SK-MEL-5 (cell line): ENCODE measurements around the gene SH3TC2. TPM values are rescaled to one million over a fixed set of nuclear protein-coding genes. Genes with fewer than 3 reads are reported as not detected.

Source experiments
- DNase-seq: peaks from one replicate; pipeline ENCODE4 v3.0.0-alpha.2; 2016; ENCODE audit warnings: low read depth, low spot score
- in situ Hi-C: cut with HindIII; loops from 2 replicates; pipeline ENCODE4 v1.10.0; 2016; ENCODE audit warnings: low sequenced_read_pairs, high pct_unique_total_duplicates, low pct_unique_long_range_greater_than_20kb
- total RNA-seq: library from RNA; depleted of rRNA; stranded (reverse); fragments of >200 nt; shearing (Covaris generic); gene quantifications from 2 replicates; pipeline ENCODE4 v1.2.3, GENCODE V29; 2014

Gene SH3TC2
- total RNA-seq, 1 experiment from 2014 or later, result 21.8 TPM

DNA sequence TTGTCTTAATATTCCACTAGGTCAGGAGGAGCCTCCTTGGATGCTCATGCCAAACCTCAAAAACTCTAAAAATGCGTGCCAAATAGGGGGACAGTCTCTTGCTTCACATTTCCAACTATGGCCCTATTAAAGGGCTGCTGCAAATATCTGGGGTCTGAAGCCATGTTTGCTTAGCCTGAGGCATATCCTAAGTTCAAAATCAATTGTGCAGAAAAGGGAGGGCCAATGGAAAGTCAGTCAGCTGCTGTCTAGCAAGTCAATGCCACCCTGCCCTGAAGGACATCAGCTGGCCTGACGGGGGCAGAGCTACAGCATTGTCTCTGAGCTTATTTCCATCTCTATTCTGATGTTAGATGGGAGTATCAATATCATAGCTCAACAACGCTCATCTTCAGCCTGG is 93.6 kb downstream of the SH3TC2 start:
- in situ Hi-C loops, result no loop called here
- no peak for DNase-seq

DNA sequence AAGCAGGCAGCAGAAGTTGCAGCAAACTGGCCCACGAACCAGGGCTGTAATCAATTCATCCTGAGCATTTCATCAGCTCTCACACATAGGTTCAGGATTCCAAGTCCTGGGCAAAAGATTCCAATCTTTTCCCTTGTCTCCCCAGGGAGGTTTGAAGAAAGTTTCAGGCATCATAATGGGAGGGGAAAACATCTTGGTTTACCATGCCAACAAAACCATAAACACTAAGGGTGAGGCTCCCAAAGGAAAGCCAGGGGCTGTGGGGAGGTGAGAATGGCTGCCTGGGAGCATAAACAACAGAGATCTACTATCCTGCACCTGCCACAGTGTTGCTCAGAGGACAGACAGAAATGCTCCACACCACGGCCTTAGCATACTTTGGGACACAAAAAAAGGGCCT is 94.6 kb downstream of the SH3TC2 start:
- no peak for DNase-seq
- in situ Hi-C loops, result no loop called here

DNA sequence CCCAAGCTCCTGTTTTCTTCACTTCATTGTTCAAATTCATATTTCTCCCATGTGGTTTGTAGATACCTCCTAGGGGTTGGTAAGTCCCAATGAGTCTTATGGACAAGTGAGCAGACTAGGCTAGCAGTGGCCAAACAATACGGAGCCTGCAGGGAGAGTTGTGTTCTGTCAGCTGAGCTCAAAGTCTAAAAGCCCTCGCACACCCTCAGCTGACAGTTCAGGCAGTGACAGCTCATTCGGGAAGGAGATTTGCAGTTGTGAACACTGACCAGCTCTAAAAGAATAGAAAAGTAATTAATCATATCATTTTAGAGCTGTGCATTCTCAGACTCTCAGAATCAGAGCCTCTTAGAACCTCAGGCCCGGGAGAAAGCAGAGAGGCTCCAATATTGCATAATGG is 95.1 kb downstream of the SH3TC2 start:
- DNase-seq, result no peak
- in situ Hi-C loops, result no loop called here

DNA sequence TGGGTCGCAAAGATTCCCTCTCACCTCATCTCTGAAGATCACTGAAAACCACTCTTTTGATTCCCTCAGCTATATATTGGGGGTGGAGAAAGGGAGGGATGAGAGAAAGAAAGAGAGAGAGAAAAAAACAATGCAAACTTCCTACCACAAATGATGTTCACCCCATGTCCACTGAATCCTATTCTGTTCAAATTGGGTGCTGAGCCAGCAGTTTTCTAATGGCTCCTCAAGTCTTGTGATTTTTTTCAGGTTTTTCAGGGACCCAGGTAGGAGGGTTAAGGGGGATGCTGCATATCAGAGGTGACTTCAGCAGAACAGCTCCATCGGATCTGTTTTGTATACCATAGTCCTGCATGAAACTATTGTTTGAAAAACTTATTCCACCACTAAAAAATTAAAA is 95.9 kb downstream of the SH3TC2 start:
- no peak for DNase-seq
- in situ Hi-C loops, result no loop called here

DNA sequence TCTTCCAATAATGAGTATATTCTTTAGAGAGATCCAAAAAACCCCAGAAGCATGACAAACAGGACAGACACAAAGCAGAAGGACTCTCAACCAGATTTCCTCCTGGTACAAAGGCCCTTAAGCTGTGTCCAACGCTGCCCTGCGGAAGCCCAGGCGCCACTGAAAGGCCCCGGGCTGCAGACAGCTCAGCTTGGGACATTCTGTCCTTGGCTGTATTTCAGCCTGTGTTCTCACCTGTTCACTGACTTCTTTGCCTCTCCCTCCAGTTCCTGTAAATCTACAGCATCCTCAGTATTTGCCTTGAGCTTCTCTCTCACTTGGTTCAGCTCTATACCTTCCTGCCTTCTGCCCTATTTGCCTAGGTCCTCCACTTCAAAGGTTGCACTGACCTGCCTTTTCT is 96.5 kb downstream of the SH3TC2 start:
- in situ Hi-C loops, result no loop called here
- no peak for DNase-seq

DNA sequence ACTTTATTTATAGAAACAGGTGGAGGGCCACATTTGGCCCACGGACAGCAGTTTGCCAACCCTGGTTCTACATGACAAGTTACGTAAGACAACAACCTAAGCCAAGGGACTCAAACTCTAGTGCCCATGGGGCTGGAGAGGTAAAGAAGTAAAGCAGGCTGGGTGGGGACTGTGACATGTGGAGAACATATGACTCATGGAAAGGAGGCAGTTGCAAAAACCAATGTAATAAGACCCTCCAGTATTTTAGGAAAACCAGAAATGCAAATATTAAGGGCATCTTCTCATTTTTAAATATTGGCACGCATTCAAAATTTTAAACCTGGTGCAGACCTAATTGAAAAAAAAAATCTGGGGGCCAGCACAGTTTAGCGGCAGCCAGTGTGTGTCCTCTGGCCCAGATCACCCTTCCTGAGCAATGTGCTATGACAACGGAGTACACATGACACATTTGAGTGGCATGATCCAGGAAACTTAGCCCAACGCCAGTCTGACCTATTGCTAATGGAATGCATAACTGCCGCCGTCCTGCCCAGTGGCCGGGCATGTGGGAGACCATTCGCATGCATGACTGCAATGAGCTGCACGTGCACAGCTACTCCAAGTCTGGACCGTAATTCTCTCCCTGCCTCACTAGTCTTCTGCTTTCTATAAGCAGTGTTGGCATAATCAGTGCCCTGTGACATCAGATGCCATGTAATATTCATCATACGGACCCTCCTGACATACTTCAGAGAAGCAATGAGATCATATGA is 97.2 kb downstream of the SH3TC2 start:
- in situ Hi-C loops, result no loop called here
- DNase-seq, result peak; percentile 57

DNA sequence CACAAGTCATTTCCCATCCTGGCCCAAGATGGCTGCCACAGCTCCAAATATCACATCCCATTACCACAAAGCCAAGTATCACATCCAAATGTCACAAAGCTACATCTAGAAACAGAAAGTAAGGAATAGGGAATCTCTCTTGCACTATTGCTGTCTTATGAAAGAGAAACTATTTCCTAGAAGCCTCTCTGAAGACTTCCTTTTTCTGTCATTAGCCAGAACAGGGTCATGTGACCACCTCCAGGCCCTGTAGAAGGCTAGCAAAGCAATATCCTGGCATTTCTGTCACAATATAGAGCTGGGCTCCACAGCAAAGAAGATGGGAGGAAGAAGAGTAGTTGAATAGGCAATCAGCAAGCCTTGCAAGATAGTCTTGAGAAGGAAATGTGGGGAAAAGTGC is 99.2 kb downstream of the SH3TC2 start:
- in situ Hi-C loops, result no loop called here
- DNase-seq, result no peak

DNA sequence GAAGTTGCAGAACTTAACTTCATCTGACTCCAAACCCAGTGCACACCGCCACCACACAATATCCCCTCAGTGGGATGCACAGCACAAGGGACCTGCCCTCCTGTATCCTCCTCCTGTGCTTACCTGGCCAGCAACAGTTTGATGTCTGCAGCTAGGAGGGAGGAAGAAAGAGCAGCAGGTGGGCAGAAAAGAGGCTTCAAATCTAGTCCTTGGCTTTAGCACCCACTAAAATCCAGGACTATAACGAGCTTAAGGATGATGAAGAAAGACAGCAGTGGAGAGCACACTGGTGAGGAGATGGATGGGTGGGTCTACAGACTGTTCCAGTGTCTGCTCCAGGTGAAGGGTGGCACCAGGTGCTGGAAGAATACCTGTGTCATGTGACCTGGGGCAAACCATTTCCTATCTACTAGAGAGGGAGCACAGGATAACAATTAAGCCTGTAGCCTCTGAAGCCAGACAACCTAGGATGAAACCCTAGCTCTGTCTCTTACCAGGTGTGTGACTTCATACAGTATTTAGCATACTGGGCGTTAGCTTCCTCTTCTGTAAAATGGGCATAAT is 100.0 kb downstream of the SH3TC2 start:
- in situ Hi-C loops, result no loop called here
- no peak for DNase-seq

DNA sequence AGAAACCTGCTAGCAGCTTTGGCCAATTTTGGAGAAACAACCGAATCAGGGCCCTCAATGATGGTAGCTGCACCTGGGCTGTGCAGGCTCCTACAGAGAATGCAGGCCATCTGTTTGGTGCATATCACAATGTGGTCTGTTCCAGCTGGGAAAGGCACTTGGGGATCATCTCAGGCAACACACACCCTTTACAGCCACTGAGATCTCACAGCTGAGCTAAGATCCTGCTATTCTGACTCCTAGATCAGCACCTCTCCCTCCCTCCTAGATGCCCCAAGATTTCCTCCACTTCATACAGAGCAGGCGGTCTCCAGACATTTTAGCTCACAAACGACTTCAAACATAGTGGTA is 100.7 kb downstream of the SH3TC2 start:
- in situ Hi-C loops, result no loop called here
- no peak for DNase-seq

DNA sequence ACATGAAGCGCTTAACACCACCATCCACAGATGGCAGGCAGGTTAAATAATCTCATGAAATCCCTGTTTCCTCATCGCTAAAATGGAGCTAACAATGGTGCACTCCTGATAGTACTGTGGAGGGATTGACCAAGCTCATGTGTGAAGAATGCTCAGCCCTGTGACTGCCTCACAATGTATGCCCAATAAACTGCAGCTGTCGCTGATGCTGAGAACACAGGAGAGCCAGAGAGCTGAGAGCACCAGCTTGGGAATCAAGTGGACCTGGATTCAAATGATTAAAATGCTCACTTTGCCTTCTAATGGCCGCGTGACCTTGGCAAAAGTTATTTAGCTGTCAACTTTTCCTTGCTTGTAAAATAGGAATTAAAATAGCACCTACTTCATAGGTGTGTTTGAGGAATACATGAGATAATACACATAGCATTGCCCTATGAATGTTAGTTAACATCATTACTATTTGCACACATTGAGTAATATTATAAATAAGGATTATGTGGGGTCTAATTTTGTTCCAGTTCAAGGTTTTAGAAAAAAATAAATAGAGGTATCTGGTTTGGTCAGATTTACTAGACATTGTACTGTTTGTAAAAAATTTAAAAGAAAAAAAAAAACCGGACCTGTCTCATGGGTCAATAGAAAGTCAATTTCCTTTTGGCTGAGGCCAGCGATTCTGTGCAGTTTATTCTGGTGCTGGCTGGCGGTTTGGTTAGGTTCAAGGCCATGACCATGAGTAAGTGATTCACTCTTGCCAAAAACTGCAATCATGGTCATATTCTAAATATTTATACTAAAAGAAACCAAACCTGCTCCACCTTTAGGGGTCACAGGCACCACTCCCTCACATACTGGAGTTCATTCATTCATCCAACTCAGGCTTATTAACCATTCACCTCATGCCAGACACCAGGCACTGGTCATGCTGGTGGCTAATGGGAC is 101.3 kb downstream of the SH3TC2 start:
- in situ Hi-C loops, result no loop called here
- DNase-seq, result no peak

DNA sequence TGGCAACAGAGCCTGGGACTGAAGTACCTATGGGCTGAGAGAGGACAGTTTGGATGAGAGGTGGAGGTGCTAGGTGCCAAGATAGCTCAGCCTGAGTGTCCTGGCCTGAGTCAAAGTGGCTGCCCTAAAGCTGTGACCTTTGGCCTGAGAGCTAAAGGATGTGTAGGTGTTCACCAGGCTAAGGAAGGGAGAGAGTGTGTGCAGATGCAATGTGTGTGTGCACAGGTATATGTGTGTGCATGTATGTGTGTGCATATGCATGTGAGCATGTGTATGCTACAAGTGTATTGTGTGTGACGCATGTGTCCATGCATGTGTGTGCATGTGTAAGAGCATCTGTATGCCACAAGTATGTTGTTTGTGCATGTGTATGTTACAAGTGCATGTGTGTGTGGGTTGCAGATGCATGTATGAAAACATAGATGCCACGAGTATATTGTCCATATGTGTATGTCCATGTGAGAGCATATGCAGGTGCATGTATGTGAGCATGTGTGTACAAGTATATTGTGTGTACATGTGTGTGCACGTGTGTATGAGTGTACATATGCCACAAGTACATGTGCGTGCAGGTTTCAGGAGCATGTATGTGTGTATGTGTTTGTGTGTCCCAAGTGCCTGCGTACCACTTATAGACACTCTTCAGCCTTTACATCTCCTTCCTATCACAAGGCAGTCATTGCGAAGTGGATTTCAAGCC is 102.6 kb downstream of the SH3TC2 start:
- no peak for DNase-seq
- in situ Hi-C loops, result no loop called here

DNA sequence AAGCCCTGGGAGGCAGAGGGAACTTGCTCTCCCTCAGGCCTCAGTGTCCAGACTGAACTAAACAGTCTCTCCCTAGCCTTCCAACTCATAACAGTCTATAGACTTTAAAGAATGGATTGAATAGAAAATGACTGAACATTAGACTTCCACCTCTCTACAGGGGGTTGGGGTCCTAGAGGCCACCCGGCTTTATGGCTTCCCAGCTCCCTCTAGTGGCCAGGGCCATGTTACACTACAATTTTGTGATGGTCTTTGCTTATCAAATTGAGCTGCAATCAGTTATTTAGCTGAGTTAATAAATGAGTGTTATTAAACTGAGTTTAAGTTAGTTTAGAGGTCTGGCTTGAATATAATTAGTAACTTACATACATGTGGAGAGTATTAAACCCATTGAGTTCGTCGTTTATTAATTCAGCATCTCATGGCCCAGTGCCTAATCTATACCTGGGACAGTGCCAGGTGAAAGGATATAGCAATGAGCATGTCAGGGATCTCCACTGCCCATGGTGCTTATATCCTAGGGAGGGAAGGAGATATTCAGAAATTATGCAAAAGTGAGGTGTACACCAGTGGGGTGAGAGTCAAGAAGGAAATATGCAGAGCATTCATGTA is 105.2 kb downstream of the SH3TC2 start:
- in situ Hi-C loops, result no loop called here
- peak; percentile 59 for DNase-seq

DNA sequence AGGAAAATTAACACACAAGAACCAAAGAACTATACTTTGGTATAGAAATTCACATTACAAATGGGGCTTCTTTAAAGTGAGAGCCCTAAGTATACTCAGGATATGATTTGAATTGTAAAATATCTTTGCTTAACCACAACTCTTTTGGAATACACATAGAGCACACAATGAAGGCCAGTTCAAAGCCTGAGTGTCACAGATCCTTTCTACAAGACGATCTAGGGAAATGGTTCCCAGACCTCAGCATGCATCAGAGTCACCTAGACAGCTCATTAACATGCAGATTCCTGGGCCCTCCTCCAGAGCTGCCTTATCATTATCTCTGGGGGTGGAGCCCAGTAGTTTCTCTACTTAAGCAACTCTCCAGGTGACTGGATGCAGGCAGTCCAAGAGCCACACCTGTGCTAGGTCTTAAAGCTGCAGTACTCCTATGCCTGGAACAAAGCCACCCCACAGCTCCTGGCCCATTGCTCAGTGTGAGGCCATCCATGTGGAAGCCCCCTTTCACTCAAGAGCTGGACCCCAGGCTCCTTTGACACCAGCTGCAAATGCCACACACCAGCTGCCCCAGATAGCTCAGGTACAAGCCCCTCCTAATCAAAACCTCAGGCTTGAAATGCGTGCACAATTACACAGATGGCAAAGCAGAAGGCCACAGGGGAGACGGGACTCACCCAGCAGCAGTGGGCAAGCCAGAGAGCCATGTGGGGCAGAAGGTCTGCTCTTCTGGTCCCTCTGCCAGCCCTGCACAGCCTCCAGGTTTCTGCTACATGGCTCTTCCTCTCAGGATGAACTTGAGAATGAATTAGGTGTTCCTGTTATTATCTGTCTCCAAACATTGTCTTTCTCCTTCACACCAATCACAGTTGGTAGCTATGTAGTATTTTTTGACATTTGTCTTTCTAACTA is 106.1 kb downstream of the SH3TC2 start:
- DNase-seq, result no peak
- in situ Hi-C loops, result no loop called here
